ENCODE data around the gene XKRX. TPM values are rescaled to one million over a fixed set of nuclear protein-coding genes. Genes with fewer than 3 reads are reported as not detected.

XKRX gene
- total RNA-seq (2014; rRNA removed; shearing (Covaris generic); ENCODE audit: low replicate concordance): not detected in 2 replicates

DNA sequence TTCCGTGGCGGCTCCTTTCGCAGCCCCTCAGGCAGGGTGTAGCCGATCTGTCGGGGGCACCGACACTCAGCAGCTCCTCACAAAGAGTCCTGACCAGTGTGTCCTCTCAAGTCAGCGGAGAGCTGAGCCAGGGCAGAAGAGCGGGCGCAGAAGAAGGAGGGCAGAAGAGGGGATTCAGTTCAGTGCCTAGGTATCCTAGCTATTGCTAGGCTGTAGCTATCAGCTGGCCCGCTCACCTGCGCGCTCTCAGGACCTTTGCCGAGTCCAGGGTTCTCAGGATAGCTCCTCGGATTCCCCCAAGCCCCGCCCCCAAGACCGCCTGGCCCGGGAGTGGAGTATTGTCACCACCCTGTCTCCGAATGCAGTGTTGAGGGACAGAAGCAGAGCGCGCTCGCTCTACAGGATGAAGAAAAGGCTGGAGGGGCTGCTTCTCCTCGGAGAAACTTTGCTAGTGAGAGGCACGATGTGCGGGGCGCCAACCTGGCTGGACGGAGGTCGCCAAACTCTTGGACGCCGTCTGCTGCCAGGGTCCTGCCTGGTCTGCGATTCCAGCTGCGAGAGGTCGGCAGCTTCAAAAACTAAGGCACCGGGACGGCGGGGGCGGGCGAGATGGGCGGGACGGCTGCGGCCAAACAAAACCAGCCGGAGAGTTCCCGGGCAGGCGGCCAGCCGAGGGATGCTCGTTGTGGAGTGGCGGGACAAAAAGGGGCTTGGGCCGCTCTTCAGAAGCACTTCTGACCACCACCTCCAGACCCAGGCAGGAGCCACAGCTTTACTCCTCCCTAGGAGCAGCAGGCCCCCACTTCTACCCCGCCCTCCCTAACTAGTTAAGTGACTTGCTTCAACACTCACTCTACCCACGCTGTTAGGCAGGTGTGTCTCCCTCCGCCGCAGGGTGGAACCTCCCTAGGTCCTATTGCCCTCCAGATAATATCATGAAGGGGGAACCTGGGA lies at the start of gene XKRX:
XKRX (minus strand) TSS at position 258 of the 954 bp plus-strand sequence. CDS start 613 bp downstream, outside the sequence.
- peak; percentile 45 for DNase-seq
- H3K27me3 ChIP-seq: no peaks in the 10 kb centered on the region

DNA sequence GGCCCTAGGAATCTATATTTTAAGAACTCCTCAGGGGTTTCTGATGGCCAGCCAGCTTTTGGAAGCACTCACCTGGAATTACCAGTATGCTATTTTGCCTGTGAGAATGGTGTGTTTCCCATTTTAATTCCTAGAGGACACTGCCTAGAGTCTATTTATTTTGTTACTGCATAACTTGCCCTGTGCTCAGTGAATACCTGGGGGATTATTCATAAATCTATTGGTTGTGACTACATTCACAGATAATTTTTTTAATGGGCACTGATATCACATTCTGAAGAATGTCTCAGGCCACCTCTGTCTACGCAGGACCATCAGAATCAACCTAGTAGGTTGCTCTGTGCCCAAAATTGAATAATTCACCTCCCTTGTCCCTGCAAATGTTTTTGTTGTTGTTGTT lies 47.5 kb upstream of the XKRX start:
- DNase-seq: no peak
- Histone ChIP-seq H3K4me3 (no peak overlapping the region), H3K36me3 (no peaks in the 10 kb centered on the region), H3K27me3 (no peaks in the 10 kb centered on the region), H3K9me3 (no peaks in the 10 kb centered on the region)

More for the DNA sequence above, at the start of gene XKRX:
- H3K4me3 ChIP-seq: peak within 1 kb of the TSS; percentile 10
- H3K36me3 ChIP-seq: no peaks in the 10 kb centered on the region
- H3K9me3 ChIP-seq: no peaks in the 10 kb centered on the region

DNA sequence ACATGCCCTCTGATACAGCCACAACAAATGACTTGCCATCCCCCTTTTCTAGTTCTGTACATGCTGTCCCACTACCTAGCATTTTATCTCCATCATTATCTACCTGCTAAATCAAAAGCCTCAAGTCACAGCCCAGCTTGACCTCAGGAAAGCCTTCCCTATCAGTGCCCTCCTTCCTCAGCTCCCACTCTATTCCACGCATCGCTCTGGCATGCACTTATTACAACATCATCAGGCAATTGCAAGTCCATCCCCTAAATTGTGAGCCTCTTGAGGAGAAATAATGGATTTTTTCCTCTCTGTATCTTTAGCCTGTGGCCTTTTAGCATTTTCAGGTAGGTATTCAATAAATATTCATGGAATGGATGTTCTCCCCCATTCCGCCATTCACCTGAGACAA lies 46.5 kb upstream of the XKRX start:
- Histone ChIP-seq H3K9me3 (no peaks in the 10 kb centered on the region), H3K4me3 (no peak overlapping the region), H3K27me3 (no peaks in the 10 kb centered on the region), H3K36me3 (no peaks in the 10 kb centered on the region)
- DNase-seq: no peak

DNA sequence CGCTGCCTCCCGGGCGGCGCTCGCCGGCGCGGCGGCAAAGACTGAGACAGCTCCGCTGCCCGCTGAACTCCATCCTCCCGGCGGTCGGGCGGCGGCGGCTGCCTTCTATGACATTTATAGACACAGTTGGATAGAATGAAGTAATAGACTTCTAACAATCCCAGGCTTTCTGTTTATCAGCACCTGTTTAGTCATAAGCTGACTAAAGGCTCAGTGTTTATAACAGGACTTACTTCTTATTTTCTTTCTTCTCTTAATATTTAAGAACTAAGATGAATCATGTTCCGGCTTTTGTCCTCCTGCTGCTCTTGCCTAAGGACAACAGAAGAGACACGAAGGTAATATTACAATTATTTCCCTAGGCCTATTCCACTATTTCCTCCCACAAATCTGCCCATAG lies 44.7 kb upstream of the XKRX start:
- no peaks in the 10 kb centered on the region for H3K27me3 ChIP-seq
- no peaks in the 10 kb centered on the region for H3K9me3 ChIP-seq
- H3K4me3 ChIP-seq: no peak overlapping the region
- peak; percentile 8 for DNase-seq
- no peaks in the 10 kb centered on the region for H3K36me3 ChIP-seq

DNA sequence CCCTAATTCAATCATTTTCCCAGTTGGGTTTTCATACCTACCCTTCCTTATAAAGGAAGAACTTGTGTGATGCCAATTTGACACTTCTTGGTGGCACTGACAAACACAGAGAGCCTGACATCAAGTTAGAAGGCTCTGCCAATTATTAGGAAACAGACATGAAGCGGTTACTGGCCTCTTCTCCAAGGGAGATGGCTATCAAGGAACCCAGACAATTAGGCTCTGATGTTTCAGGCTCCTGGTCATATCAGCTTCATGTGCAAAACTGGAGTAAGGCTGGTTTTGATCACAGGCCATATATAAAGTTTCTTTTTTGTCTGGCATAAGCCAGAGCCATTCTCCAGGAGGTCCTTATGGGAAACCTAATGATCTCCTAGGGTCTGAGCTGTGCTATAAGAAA lies 41.2 kb upstream of the XKRX start:
- no peaks in the 10 kb centered on the region for H3K27me3 ChIP-seq
- H3K36me3 ChIP-seq: no peaks in the 10 kb centered on the region
- H3K4me3 ChIP-seq: no peak overlapping the region
- DNase-seq: no peak
- no peaks in the 10 kb centered on the region for H3K9me3 ChIP-seq

DNA sequence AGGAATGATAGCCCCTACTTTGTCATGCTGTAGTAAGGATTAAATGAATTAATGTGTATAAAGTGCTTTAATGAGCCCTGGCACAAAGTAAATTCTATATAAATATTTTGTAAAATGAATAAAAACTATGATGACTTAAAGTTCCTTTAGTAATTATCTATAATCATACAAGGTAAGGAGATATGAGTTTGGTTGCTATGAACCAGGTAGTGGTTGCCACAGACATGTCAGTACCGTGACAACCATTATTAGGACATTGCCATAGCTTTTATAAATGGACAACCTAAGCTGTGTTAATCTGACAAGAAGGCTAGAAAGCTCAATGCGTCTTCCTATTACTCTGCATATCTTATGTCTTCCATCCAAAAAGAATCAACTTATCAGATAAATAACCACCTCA lies 40.7 kb upstream of the XKRX start, which contains the start of gene ARL13A:
ARL13A (plus strand) TSS at position 301 of the 400 bp plus-strand sequence. CDS start 3,982 bp downstream, outside the sequence.
- Histone ChIP-seq H3K4me3 (no peak within 1 kb of the TSS), H3K9me3 (no peaks in the 10 kb centered on the region), H3K36me3 (no peaks in the 10 kb centered on the region), H3K27me3 (no peaks in the 10 kb centered on the region)
- no peak for DNase-seq

DNA sequence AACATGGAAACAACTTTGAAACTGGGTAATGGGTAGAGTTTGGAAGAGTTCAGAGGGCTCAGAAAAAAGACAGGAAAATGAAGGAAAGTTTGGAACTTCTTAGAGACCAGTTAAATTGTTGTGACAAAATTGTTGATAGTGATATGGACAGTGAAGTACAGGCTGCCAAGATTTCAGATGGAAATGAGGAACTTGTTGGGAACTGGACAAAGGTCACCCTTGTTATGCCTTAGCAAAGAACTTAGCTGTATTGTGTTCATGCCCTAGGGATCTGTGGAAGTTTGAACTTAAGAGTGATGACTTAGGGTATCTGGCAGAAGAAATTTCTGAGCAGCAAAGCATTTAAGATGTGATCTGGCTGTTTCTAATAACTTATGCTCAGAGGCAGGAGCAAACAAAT lies 35.6 kb upstream of the XKRX start:
- Histone ChIP-seq H3K4me3 (no peak overlapping the region), H3K36me3 (no peaks in the 10 kb centered on the region), H3K9me3 (no peaks in the 10 kb centered on the region), H3K27me3 (no peaks in the 10 kb centered on the region)
- DNase-seq: no peak

DNA sequence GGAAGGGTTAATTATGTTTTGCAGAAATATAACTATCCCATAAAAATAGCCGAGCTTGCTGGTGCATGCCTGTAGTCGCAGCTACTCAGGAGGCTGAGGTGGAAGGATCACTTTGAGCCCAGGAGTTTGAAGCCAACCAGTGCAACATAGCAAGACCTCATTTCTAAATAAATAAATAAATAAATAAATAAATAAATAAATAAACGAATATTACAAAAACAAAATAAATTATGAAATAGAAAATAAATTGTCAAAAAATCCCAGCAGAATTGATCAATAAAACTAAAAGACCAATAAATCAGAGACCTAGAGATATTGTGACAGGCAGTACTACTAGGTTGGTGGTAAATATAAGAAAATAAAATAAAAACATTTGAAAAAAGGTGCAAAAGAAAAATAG lies 34.1 kb upstream of the XKRX start:
- no peaks in the 10 kb centered on the region for H3K36me3 ChIP-seq
- no peaks in the 10 kb centered on the region for H3K9me3 ChIP-seq
- no peaks in the 10 kb centered on the region for H3K27me3 ChIP-seq
- no peak for DNase-seq
- H3K4me3 ChIP-seq: no peak overlapping the region

DNA sequence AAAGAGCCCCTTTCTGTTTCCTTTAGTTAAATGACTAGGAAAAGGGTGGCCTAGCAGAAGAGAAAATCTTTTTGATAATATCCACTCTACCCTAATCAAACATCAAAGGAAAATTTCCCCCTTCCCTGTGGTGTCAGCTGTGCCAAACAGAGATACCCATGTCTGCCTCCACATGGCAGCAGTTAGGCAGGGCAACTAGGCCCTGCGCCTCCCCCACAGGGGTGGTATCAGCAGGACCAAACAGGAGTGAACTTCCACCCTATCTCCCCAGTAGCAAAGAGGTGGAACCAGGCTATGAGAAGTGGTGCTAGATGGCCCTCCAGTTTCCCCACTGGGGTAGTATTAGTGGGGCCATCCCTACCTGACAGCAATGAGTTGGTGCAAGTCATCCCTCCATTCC lies 19.8 kb upstream of the XKRX start:
- Histone ChIP-seq H3K9me3 (no peaks in the 10 kb centered on the region), H3K4me3 (no peak overlapping the region), H3K27me3 (no peaks in the 10 kb centered on the region), H3K36me3 (no peaks in the 10 kb centered on the region)
- DNase-seq: no peak

DNA sequence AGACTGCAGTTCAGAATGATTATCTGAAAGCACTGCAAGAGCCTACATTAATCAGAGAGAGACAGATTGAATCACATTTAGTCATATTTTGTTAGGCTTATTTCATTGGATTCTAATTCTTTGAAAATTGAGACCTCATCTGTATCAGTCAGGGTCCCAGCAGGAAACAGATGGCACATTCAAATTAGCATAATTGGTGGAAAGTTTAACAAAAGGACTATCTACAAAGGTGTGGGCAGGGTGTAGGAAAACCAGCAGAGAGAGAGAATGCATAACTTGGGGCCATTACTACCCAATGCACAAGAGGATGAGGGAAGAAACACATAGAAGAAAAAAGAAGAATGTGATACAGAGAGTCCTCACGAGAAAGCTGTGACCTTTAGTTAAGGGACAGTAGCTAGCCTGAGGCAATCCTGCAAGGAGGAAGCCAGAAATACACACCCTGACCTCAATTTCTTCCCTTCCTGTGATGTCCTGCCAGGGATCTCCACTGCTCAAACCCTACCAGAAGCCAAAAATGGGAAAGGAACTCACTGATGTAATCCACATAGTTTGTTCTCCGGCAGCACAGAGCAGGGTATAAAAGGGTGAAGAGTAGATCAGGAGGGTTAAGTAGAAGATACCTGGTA lies 17.7 kb upstream of the XKRX start:
- no peaks in the 10 kb centered on the region for H3K36me3 ChIP-seq
- no peaks in the 10 kb centered on the region for H3K27me3 ChIP-seq
- DNase-seq: peak; percentile 13
- no peaks in the 10 kb centered on the region for H3K9me3 ChIP-seq
- no peak overlapping the region for H3K4me3 ChIP-seq

DNA sequence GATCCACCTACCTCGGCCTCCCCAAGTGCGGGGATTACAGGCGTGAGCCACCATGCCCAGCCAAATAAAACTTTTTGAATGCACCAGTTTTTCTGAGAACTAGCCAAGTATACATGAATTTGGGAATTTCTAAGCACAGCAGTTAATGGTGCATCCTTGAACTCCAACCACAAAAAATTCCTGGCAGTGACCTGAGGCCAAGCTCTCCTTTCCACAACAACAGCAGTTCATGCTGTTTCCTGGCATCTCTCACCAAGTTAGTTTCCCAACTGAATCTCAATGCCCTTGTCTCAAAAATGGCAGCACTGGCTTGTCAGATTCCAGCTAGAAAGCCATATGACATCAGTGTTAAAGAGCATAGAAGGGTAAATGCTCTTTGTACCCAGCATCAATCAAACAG lies 15.9 kb upstream of the XKRX start:
- DNase-seq: peak; percentile 21
- no peaks in the 10 kb centered on the region for H3K9me3 ChIP-seq
- H3K4me3 ChIP-seq: no peak overlapping the region
- H3K27me3 ChIP-seq: no peaks in the 10 kb centered on the region
- no peaks in the 10 kb centered on the region for H3K36me3 ChIP-seq

DNA sequence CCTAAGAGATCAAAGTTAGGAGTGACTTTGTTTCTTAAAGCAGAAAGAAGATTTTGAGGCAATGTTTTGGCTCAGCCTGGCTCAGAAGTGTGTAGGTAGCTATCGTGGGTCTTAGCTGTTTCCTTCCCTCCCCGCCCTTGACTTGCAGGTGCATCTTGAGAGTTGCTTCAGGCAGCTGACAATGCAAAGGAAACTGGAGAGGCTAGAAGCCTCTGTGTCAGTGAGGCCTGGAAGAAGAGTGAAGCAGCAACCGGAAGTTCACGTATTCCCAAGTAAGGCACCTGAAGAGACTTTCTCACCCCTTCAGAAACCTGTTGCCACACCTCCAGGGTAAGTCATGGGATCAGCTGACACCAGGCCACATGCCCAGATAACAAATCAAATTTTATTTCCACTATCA lies 10.6 kb upstream of the XKRX start:
- no peak overlapping the region for H3K4me3 ChIP-seq
- no peaks in the 10 kb centered on the region for H3K9me3 ChIP-seq
- H3K36me3 ChIP-seq: no peaks in the 10 kb centered on the region
- DNase-seq: no peak
- no peaks in the 10 kb centered on the region for H3K27me3 ChIP-seq

DNA sequence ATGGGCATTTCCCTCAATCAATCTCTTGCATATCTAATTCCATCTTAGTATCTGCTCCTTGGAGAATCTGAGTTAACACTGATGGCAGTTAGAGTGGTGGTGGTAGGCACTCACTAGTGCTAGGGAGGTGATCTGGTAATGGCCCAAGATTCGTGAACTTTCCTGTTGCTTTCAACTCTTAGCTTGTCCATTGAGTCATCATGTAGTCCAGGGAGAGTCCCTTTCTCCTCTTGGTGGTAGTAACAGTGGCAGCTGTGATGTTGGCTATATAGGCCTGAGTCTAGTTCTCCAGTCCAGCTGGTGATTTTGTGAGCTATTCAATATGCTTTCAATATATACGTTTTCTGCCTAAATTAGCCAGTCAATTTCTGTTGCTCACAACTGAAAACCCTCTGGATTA lies 7.0 kb upstream of the XKRX start:
- no peak overlapping the region for H3K4me3 ChIP-seq
- H3K36me3 ChIP-seq: no peaks in the 10 kb centered on the region
- H3K27me3 ChIP-seq: no peaks in the 10 kb centered on the region
- H3K9me3 ChIP-seq: no peaks in the 10 kb centered on the region
- DNase-seq: no peak

DNA sequence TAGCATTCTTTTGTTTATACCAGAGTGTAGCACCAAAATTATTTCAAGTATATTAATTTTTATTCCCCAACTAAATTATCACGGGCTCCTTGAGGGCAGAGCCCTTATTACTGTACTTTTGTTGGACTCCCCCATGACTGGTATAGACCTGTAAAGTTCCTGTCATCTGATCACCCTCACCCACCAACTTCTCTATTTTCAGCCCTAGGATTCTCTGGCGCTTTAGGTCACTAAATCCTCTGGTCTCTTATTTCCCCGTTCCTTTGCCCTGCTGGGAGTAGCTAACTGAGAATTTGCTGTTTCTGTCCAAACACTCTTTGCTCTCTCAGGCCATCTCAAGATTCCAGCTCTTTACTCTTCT lies 3.2 kb upstream of the XKRX start:
- no peaks in the 10 kb centered on the region for H3K27me3 ChIP-seq
- DNase-seq: no peak
- no peaks in the 10 kb centered on the region for H3K36me3 ChIP-seq
- H3K9me3 ChIP-seq: no peaks in the 10 kb centered on the region
- H3K4me3 ChIP-seq: no peak overlapping the region

DNA sequence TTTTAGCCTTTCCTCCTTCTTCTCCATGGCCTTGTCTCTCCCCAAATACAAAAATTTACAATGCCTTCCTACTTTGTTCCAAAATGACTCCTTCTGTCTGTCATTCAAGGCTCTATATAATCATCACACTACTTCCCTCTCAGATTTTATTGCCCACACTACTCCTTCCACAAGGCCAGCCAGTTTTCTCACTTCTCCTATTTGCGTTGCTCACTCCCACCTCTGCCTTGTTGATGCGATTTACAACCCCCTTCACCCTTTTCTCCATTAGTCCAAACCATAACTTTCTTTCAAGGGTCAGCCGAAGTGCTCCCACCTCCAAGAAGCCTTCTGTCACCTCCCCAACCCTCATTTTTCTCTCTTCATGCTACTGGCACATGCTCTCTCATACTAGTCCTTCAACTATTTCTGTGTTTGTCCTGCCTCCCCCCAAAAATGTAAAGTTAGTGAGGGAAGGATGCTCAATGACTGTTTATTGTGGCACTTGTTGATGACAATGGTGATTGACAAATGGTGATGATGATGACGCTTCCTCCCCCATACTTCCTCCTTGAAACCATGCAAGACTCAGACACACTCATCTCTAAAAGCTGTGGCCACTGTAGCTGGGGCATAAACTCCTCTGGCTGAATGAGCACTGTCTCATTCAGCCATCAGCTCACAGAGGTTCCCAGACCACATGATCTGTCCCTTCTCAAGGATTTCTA lies 2.7 kb upstream of the XKRX start:
- Histone ChIP-seq H3K9me3 (no peaks in the 10 kb centered on the region), H3K4me3 (no peak overlapping the region), H3K36me3 (no peaks in the 10 kb centered on the region), H3K27me3 (no peaks in the 10 kb centered on the region)
- no peak for DNase-seq

DNA sequence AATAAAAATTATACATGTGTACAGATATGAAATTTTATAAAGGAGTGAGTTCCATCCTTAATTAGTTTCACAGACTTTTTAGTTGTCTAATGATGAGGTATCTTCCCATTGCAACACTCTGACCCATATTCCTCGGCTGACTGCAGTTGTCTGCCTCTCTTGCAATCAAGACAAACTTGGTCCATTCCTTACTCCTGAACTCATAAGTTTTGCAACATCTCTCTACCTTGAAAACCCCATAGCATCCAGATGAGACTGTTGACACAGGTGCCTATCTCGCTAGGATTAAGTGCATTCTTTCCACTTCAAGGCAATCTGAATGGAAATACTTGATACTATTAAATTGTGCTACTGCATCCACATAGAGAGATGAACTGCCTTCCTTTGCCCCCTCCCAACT lies 2.3 kb downstream of the XKRX start:
- no peak overlapping the region for H3K4me3 ChIP-seq
- H3K36me3 ChIP-seq: no peaks in the 10 kb centered on the region
- no peaks in the 10 kb centered on the region for H3K9me3 ChIP-seq
- DNase-seq: no peak
- H3K27me3 ChIP-seq: no peaks in the 10 kb centered on the region

DNA sequence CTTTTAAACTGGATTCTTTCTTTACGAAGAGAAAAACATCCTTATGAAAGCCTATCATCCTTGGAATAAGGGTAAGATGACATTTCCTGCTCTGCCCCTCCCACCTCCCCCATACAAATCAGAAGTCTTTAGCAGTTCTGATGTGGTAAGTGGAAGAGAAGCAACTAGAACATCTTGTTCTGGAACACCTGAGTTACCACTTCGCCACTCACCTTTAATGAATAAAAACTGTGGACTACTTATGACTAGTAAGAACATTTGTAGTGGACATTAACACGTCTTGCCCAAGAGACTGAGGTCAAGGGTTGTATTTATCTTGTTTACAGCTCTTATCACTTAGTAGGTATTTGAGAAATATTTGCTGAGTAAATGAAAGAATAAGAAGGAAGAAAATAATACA lies 4.3 kb downstream of the XKRX start:
- no peaks in the 10 kb centered on the region for H3K36me3 ChIP-seq
- DNase-seq: no peak
- no peaks in the 10 kb centered on the region for H3K27me3 ChIP-seq
- H3K4me3 ChIP-seq: no peak overlapping the region
- H3K9me3 ChIP-seq: no peaks in the 10 kb centered on the region
